Smooth muscle cell (in vitro differentiated cells): ENCODE data around the gene MIR17HG. TPM values are rescaled to one million over a fixed set of nuclear protein-coding genes. Genes with fewer than 3 reads are reported as not detected.

Experiments
- DNase-seq: peaks from one replicate; lab custom pipeline; 2025; ENCODE audit not compliant: unreplicated experiment; lab: John Stamatoyannopoulos, UW
- H2AFZ ChIP-seq: fragments of 200-600 bp; sonication (generic); 2 replicates; pipeline ENCODE4 v1.6.0; 2016; ENCODE audit warnings: antibody characterized with exemption, low read depth, mild to moderate bottlenecking
- H3F3A ChIP-seq: fragments of 200-600 bp; sonication (generic); 2 replicates; pipeline ENCODE4 v1.6.0; 2017; ENCODE audit warnings: antibody characterized with exemption, low read depth
- H3K27ac ChIP-seq: fragments of 200-600 bp; sonication (generic); 2 replicates; pipeline ENCODE4 v1.5.1; 2016; ENCODE audit warnings: low read depth, mild to moderate bottlenecking
- H3K27me3 ChIP-seq: fragments of 200-600 bp; sonication (generic); 2 replicates; pipeline ENCODE4 v1.6.1; 2016; ENCODE audit warnings: low read depth, mild to moderate bottlenecking
- H3K36me3 ChIP-seq: fragments of 200-600 bp; sonication (generic); 2 replicates; pipeline ENCODE4 v1.5.1; 2016; ENCODE audit warnings: low read depth
- H3K4me1 ChIP-seq: fragments of 200-600 bp; sonication (generic); 2 replicates; pipeline ENCODE4 v1.5.1; 2016; ENCODE audit warnings: low read depth
- H3K4me2 ChIP-seq: fragments of 200-600 bp; sonication (generic); 2 replicates; pipeline ENCODE4 v1.6.0; 2016; ENCODE audit warnings: mild to moderate bottlenecking
- H3K4me3 ChIP-seq: fragments of 200-600 bp; sonication (generic); 2 replicates; pipeline ENCODE4 v1.5.1; 2016; ENCODE audit warnings: mild to moderate bottlenecking
- H3K79me2 ChIP-seq: fragments of 200-600 bp; sonication (generic); 2 replicates; pipeline ENCODE4 v1.6.0; 2016; ENCODE audit warnings: low read depth, mild to moderate bottlenecking
- H3K9ac ChIP-seq: fragments of 200-600 bp; sonication (generic); 2 replicates; pipeline ENCODE4 v1.6.0; 2016; ENCODE audit warnings: low read depth
- H3K9me3 ChIP-seq: fragments of 200-600 bp; sonication (generic); replicated peaks from 2 replicates; pipeline ENCODE4 v1.5.1; 2016; ENCODE audit warnings: low read depth
- H4K20me1 ChIP-seq: fragments of 200-600 bp; sonication (generic); 2 replicates; pipeline ENCODE4 v1.6.0; 2016; ENCODE audit warnings: low read depth
- CTCF ChIP-seq: fragments of 200-600 bp; sonication (generic); IDR thresholded peaks from 2 replicates; pipeline ENCODE4 v1.5.1; 2017; ENCODE audit warnings: borderline replicate concordance, mild to moderate bottlenecking, antibody characterized with exemption; ENCODE audit not compliant: insufficient read depth, poor library complexity, severe bottlenecking
- WGBS: methylation state at CpG from one replicate; pipeline ENCODE4 v1.1.7; 2016; ENCODE audit warnings: low lambda C conversion rate; 5-methylcytosine and 5-hydroxymethylcytosine counted together
- polyA plus RNA-seq: library from polyadenylated mRNA; unstranded; fragments of >200 nt; fragmentation: Nextera tagmentation; extraction: Ambion mirVana; gene quantifications from 2 replicates; pipeline ENCODE4 v1.2.1, GENCODE V29; 2016
- total RNA-seq: library from RNA; depleted of rRNA; stranded (reverse); fragments of >200 nt; gene quantifications from 2 replicates; pipeline ENCODE4 v1.2.3, GENCODE V29; 2014

The MIR17HG gene
- total and polyA plus RNA-seq, 2 experiments from 2014 or later = 0.07 to 0.54 TPM

GRCh38 chr13:91375116-91375729, 27.7 kb downstream of the MIR17HG start:
- WGBS = 92% methylated on average over 4 of the region's 4 CpGs
- Histone ChIP-seq H3K4me2 (no peak overlapping the region), H3F3A (no peaks in the 10 kb centered on the region), H3K4me1 (no peaks in the 10 kb centered on the region), H3K27ac (no peak overlapping the region), H4K20me1 (no peaks in the 10 kb centered on the region), H2AFZ (no peak overlapping the region), H3K27me3 (no peaks in the 10 kb centered on the region), H3K9ac (no peak overlapping the region), H3K79me2 (no peaks in the 10 kb centered on the region), H3K9me3 (no peaks in the 10 kb centered on the region), H3K4me3 (no peak overlapping the region), H3K36me3 (no peaks in the 10 kb centered on the region)
- TF ChIP-seq CTCF = peak; percentile 35
- DNase-seq = no peak

GRCh38 chr13:91381371-91381770, 33.9 kb downstream of the MIR17HG start:
- no peak overlapping the region for H3K4me2 ChIP-seq
- H3K27me3 ChIP-seq = peaks cover 15% of the 10 kb centered on the region
- no peak overlapping the region for H3K27ac ChIP-seq
- no peak overlapping the region for H3K4me3 ChIP-seq
- no peaks in the 10 kb centered on the region for H3K9me3 ChIP-seq
- H3F3A ChIP-seq = no peaks in the 10 kb centered on the region
- no peak overlapping the region for H3K9ac ChIP-seq
- H3K4me1 ChIP-seq = no peaks in the 10 kb centered on the region
- H2AFZ ChIP-seq = no peak overlapping the region
- no peaks in the 10 kb centered on the region for H4K20me1 ChIP-seq
- no peak for DNase-seq
- no peaks in the 10 kb centered on the region for H3K36me3 ChIP-seq
- TF ChIP-seq CTCF = peak; percentile 40
- H3K79me2 ChIP-seq = no peaks in the 10 kb centered on the region

GRCh38 chr13:91383836-91384235, 36.3 kb downstream of the MIR17HG start:
- WGBS = 83% methylated on average over 4 of the region's 4 CpGs
- no peak overlapping the region for H3K4me3 ChIP-seq
- no peaks in the 10 kb centered on the region for H3K79me2 ChIP-seq
- no peaks in the 10 kb centered on the region for H3K9me3 ChIP-seq
- no peak for TF ChIP-seq CTCF
- H3K27ac ChIP-seq = no peak overlapping the region
- no peaks in the 10 kb centered on the region for H4K20me1 ChIP-seq
- H3K36me3 ChIP-seq = no peaks in the 10 kb centered on the region
- H3K4me2 ChIP-seq = no peak overlapping the region
- H3K4me1 ChIP-seq = no peaks in the 10 kb centered on the region
- no peak overlapping the region for H2AFZ ChIP-seq
- H3F3A ChIP-seq = no peaks in the 10 kb centered on the region
- DNase-seq = no peak
- peaks cover 19% of the 10 kb centered on the region for H3K27me3 ChIP-seq
- no peak overlapping the region for H3K9ac ChIP-seq

GRCh38 chr13:91384896-91385295, 37.4 kb downstream of the MIR17HG start:
- H3K79me2 ChIP-seq = no peaks in the 10 kb centered on the region
- H3K4me3 ChIP-seq = no peak overlapping the region
- H3F3A ChIP-seq = no peaks in the 10 kb centered on the region
- no peak overlapping the region for H3K27ac ChIP-seq
- H3K27me3 ChIP-seq = peaks cover 19% of the 10 kb centered on the region
- no peaks in the 10 kb centered on the region for H3K4me1 ChIP-seq
- H3K9me3 ChIP-seq = no peaks in the 10 kb centered on the region
- no peak overlapping the region for H2AFZ ChIP-seq
- H3K9ac ChIP-seq = no peak overlapping the region
- WGBS = 82% methylated on average over 2 of the region's 2 CpGs
- no peak overlapping the region for H3K4me2 ChIP-seq
- H3K36me3 ChIP-seq = no peaks in the 10 kb centered on the region
- DNase-seq = no peak
- no peak for TF ChIP-seq CTCF
- no peaks in the 10 kb centered on the region for H4K20me1 ChIP-seq
